H9 (cell line): ENCODE data around the gene NUDT7. TPM values are rescaled to one million over a fixed set of nuclear protein-coding genes. Genes with fewer than 3 reads are reported as not detected.

ENCODE experiments used
- DNase-seq: peaks from one replicate; pipeline ENCODE4 v3.0.0-alpha.2; 2017
- H2AFZ ChIP-seq: one replicate; pipeline ENCODE4 v1.6.1; 2013; ENCODE audit warnings: mild to moderate bottlenecking, low read length, control low read depth, moderate library complexity
- H2AK5ac ChIP-seq: 2 replicates; pipeline ENCODE4 v1.6.1; 2013; ENCODE audit warnings: low read length, control low read depth, mixed read lengths; ENCODE audit not compliant: insufficient read length
- H2BK120ac ChIP-seq: one replicate; pipeline ENCODE4 v1.6.1; 2013; ENCODE audit warnings: low read depth, mild to moderate bottlenecking, low read length, control low read depth, inconsistent platforms; ENCODE audit not compliant: poor library complexity, severe bottlenecking
- H2BK12ac ChIP-seq: 2 replicates; pipeline ENCODE4 v1.6.1; 2013; ENCODE audit warnings: low read length, control low read depth, mixed read lengths, low read depth; ENCODE audit not compliant: insufficient read length
- H2BK15ac ChIP-seq: 2 replicates; pipeline ENCODE4 v1.6.1; 2013; ENCODE audit warnings: low read depth, low read length, control low read depth
- H2BK20ac ChIP-seq: one replicate; pipeline ENCODE4 v1.6.1; 2013; ENCODE audit warnings: low read depth, mild to moderate bottlenecking, low read length, control low read depth, inconsistent platforms; ENCODE audit not compliant: poor library complexity, severe bottlenecking
- H2BK5ac ChIP-seq: 2 replicates; pipeline ENCODE4 v1.6.1; 2013; ENCODE audit warnings: low read length, control low read depth, mixed read lengths; ENCODE audit not compliant: insufficient read length
- H3K14ac ChIP-seq: 2 replicates; pipeline ENCODE4 v1.6.1; 2013; ENCODE audit warnings: low read length, control low read depth; ENCODE audit not compliant: insufficient read depth
- H3K18ac ChIP-seq: 2 replicates; pipeline ENCODE4 v1.6.1; 2013; ENCODE audit warnings: low read depth, mild to moderate bottlenecking, mixed read lengths, low read length, control low read depth; ENCODE audit not compliant: insufficient read length
- H3K23ac ChIP-seq: 2 replicates; pipeline ENCODE4 v1.6.1; 2013; ENCODE audit warnings: low read length, control low read depth, mixed read lengths, low read depth; ENCODE audit not compliant: insufficient read length
- H3K23me2 ChIP-seq: 2 replicates; pipeline ENCODE4 v1.6.1; 2013; ENCODE audit warnings: low read depth, mild to moderate bottlenecking, mixed read lengths, low read length, control low read depth; ENCODE audit not compliant: insufficient read length, poor library complexity, severe bottlenecking
- H3K27ac ChIP-seq: 2 replicates; pipeline ENCODE4 v1.5.1; 2013; ENCODE audit warnings: low read length, control low read depth, mixed read lengths, low read depth; ENCODE audit not compliant: insufficient read length
- H3K27me3 ChIP-seq: 2 replicates; pipeline ENCODE4 v1.6.1; 2013; ENCODE audit warnings: low read length, control low read depth, inconsistent platforms; ENCODE audit not compliant: insufficient read depth
- H3K4ac ChIP-seq: 2 replicates; pipeline ENCODE4 v1.6.1; 2013; ENCODE audit warnings: low read depth, mild to moderate bottlenecking, control low read depth, inconsistent platforms, low read length, moderate library complexity
- H3K4me1 ChIP-seq: 2 replicates; pipeline ENCODE4 v1.6.1; 2013; ENCODE audit warnings: low read length, control low read depth, inconsistent platforms; ENCODE audit not compliant: insufficient read depth
- H3K4me2 ChIP-seq: 2 replicates; pipeline ENCODE4 v1.6.1; 2013; ENCODE audit warnings: low read length, control low read depth, mixed read lengths; ENCODE audit not compliant: insufficient read length, insufficient read depth
- H3K56ac ChIP-seq: 2 replicates; pipeline ENCODE4 v1.6.1; 2013; ENCODE audit warnings: low read depth, mild to moderate bottlenecking, mixed read lengths, low read length, control low read depth; ENCODE audit not compliant: insufficient read length
- H3K79me1 ChIP-seq: 2 replicates; pipeline ENCODE4 v1.6.1; 2013; ENCODE audit warnings: low read depth, mild to moderate bottlenecking, moderate library complexity, low read length, control low read depth, inconsistent platforms; ENCODE audit not compliant: insufficient read depth, poor library complexity, severe bottlenecking
- H3K79me2 ChIP-seq: 2 replicates; pipeline ENCODE4 v1.6.1; 2013; ENCODE audit warnings: low read length, control low read depth, inconsistent platforms; ENCODE audit not compliant: insufficient read depth
- H3K9ac ChIP-seq: 2 replicates; pipeline ENCODE4 v1.6.1; 2013; ENCODE audit warnings: low read length, control low read depth, mixed read lengths; ENCODE audit not compliant: insufficient read length; ENCODE audit errors: extremely low read depth
- H3K9me3 ChIP-seq: one replicate; pipeline ENCODE4 v1.6.1; 2013; ENCODE audit warnings: low read depth, low read length, inconsistent platforms; ENCODE audit not compliant: control insufficient read depth
- H3T11ph ChIP-seq: one replicate; pipeline ENCODE4 v1.6.1; 2013; ENCODE audit warnings: mild to moderate bottlenecking, low read length, control low read depth, inconsistent platforms
- H4K20me1 ChIP-seq: one replicate; pipeline ENCODE4 v1.6.1; 2013; ENCODE audit not compliant: control insufficient read depth, insufficient read length, insufficient read depth
- H4K5ac ChIP-seq: 2 replicates; pipeline ENCODE4 v1.6.1; 2013; ENCODE audit warnings: low read depth, mild to moderate bottlenecking, mixed read lengths, low read length, control low read depth; ENCODE audit not compliant: insufficient read length
- H4K8ac ChIP-seq: replicated peaks from 2 replicates; pipeline ENCODE4 v1.6.1; 2013; ENCODE audit warnings: low read length, control low read depth, mixed read lengths, low read depth; ENCODE audit not compliant: insufficient read length
- H4K91ac ChIP-seq: 2 replicates; pipeline ENCODE4 v1.6.1; 2013; ENCODE audit warnings: low read depth, mild to moderate bottlenecking, moderate library complexity, mixed read lengths, low read length, control low read depth; ENCODE audit not compliant: insufficient read length
- H3K27ac Mint-ChIP-seq, 3 experiments: 2 replicates in 2 of 3; 3 replicates in 1 of 3; pipeline ENCODE4 v1.8.0; 2020 to 2021; ENCODE audit warnings: mixed read lengths in 3 of 3, mild to moderate bottlenecking in 1 of 3, moderate library complexity in 1 of 3
- H3K27me3 Mint-ChIP-seq: 2 replicates; pipeline ENCODE4 v1.8.0; 2021; ENCODE audit warnings: low read depth, mild to moderate bottlenecking, moderate library complexity, mixed read lengths
- H3K36me3 Mint-ChIP-seq, 3 experiments: 2 replicates in 2 of 3; 3 replicates in 1 of 3; pipeline ENCODE4 v1.8.0; 2020 to 2021; ENCODE audit warnings: low read depth in 3 of 3, mixed read lengths in 3 of 3; ENCODE audit not compliant: insufficient read depth in 1 of 3
- H3K4me1 Mint-ChIP-seq, 2 experiments: 2 replicates each; pipeline ENCODE4 v1.8.0; 2020; ENCODE audit warnings: mixed read lengths in 2 of 2
- H3K4me3 Mint-ChIP-seq, 2 experiments: 2 replicates in 1 of 2; 3 replicates in 1 of 2; pipeline ENCODE4 v1.8.0; 2020 to 2021; ENCODE audit warnings: mild to moderate bottlenecking in 2 of 2, mixed read lengths in 2 of 2, moderate library complexity in 1 of 2
- H3K9me3 Mint-ChIP-seq, 2 experiments: 2 replicates in 1 of 2; 3 replicates in 1 of 2; pipeline ENCODE4 v1.8.0; 2020; ENCODE audit warnings: mild to moderate bottlenecking in 2 of 2, mixed read lengths in 2 of 2, moderate library complexity in 1 of 2
- CTCF ChIP-seq: fragments of 200-600 bp; sonication (generic); conservative IDR thresholded peaks from 3 replicates; pipeline ENCODE4 v1.8.0; 2021; ENCODE audit warnings: antibody characterized with exemption, mild to moderate bottlenecking
- WGBS: extraction: QIAGEN DNeasy Blood & Tissue Kit; methylation state at CpG from one replicate; pipeline ENCODE4 v1.1.7; 2013; ENCODE audit warnings: missing lambda C conversion rate, low lambda C conversion rate, mixed read lengths; ENCODE audit not compliant: insufficient read length; ENCODE audit errors: extremely low coverage; 5-methylcytosine and 5-hydroxymethylcytosine counted together
- total RNA-seq: library from RNA; stranded (reverse); gene quantifications from 2 replicates; pipeline ENCODE4 v1.2.1, GENCODE V29; 2021

Gene NUDT7
- total RNA-seq, 1 experiment from 2014 or later, result 6.8 TPM

GRCh38 chr16:77784441-77785372 is 62.4 kb downstream of the NUDT7 start:
- Histone ChIP-seq H4K91ac (no peak overlapping the region), H3K14ac (no peak overlapping the region), H3K27ac (no peak overlapping the region), H3K27me3 (peaks cover 9% of the 10 kb centered on the region; the same call in 1 of the 2 replicates), H2BK12ac (no peak overlapping the region), H3K4me1 (no peaks in the 10 kb centered on the region; the same call in 1 of the 2 replicates), H3T11ph (no peak overlapping the region), H2BK120ac (no peak overlapping the region), H2AK5ac (no peak overlapping the region), H4K5ac (no peak overlapping the region), H3K18ac (no peak overlapping the region), H2BK15ac (no peak overlapping the region), H3K23ac (no peak overlapping the region), H3K4ac (no peak overlapping the region), H2BK5ac (no peak overlapping the region), H4K20me1 (no peaks in the 10 kb centered on the region), H3K9ac (no peak overlapping the region), H3K9me3 (no peaks in the 10 kb centered on the region), H3K79me1 (no peaks in the 10 kb centered on the region), H4K8ac (no peak overlapping the region), H2AFZ (no peak overlapping the region), H3K4me2 (no peak overlapping the region), H3K79me2 (no peaks in the 10 kb centered on the region), H3K23me2 (peaks cover 19% of the 10 kb centered on the region), H3K56ac (no peak overlapping the region), H2BK20ac (no peak overlapping the region)
- DNase-seq, result no peak
- H3K9me3 Mint-ChIP-seq, result peaks cover 0 to 6% of the 10 kb centered on the region in 2 experiments; a peak in 4 of 5 replicates
- H3K27me3 Mint-ChIP-seq, result peaks cover 34% of the 10 kb centered on the region
- peak; percentile 46; the same call in 2 of the 3 replicates for TF ChIP-seq CTCF
- peaks cover 2 to 6% (median 5%) of the 10 kb centered on the region in 3 experiments; a peak in 4 of 7 replicates for H3K36me3 Mint-ChIP-seq
- H3K27ac Mint-ChIP-seq, result no peak overlapping the region
- H3K4me3 Mint-ChIP-seq, result no peak overlapping the region
- peaks cover 16% of the 10 kb centered on the region in 2 experiments for H3K4me1 Mint-ChIP-seq
- no CpG with 5 or more reads among the region's 38 CpGs for WGBS
